ENCODE results near the gene OVOL1.
"Not testable (repeated sequence)": the region's sequence is repeated elsewhere in the genome, so short reads cannot be mapped to it uniquely, and the experiment has no call there.

Gene OVOL1

GRCh38 chr11:65817835-65818680 lies 31.2 kb downstream of the OVOL1 start:
- peak; percentile 98 for DNase-seq

DNA sequence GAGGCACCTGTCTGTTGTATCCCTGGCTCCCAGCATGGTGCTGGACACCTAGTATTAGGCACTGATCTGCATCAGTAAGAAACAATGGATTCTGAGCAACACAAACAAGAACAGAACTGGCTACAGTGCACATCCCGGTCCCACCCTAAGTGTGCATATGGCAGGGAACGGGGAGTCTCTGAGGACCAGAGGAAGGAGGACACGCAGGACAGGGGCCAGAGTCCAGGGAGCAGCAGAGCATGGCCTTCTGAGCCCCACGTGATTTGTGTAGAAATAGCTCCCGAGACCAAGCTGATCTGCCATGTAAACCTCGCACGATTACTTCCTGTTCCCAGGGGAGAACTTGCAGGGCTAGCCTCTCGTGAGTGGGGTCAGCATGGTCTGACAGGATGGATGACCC lies 34.2 kb downstream of the OVOL1 start:
- DNase-seq, result no peak

DNA sequence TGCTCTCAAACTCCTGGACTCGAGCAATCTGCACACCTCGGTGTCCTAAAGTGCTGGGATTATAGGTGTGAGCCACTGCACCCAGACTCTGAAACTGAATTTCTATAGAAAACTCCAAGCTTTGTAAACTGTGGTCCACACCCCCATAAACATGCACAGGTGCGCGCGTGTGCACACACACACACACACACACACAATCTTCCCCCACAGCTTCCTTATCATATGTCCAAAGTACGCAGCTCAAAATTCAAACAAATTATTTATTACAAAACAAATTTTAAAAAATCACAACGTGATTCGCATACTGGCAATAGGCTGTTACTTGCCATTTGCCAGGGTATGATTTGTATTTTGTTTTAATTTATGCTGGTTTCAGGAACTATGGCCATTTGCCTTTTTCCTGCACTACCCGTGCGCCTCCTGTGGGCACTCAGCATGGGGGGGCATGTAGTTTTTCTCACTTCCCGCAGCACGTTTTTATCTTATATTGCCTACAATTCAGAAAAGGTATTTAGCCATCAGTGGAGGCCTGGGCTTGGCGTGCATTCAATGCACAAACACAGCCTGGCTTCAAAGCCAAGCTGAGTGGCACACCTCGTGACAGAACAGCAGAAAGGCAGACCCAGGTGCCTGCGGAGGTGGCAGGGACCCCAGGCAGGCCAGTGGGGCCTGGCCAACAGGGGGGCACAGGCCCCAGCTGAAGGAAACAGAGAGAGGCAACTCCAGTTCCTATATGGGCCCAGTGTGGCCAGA lies 36.1 kb downstream of the OVOL1 start:
- no peak for DNase-seq

- DNase-seq, result no peak
Measured at GRCh38 chr11:65826984-65827735, 40.3 kb downstream of the OVOL1 start.

- no peak for DNase-seq
Measured at GRCh38 chr11:65829459-65829858, 42.6 kb downstream of the OVOL1 start.

GRCh38 chr11:65832231-65832630 lies 45.4 kb downstream of the OVOL1 start:
- not testable (repeated sequence) for DNase-seq

DNA sequence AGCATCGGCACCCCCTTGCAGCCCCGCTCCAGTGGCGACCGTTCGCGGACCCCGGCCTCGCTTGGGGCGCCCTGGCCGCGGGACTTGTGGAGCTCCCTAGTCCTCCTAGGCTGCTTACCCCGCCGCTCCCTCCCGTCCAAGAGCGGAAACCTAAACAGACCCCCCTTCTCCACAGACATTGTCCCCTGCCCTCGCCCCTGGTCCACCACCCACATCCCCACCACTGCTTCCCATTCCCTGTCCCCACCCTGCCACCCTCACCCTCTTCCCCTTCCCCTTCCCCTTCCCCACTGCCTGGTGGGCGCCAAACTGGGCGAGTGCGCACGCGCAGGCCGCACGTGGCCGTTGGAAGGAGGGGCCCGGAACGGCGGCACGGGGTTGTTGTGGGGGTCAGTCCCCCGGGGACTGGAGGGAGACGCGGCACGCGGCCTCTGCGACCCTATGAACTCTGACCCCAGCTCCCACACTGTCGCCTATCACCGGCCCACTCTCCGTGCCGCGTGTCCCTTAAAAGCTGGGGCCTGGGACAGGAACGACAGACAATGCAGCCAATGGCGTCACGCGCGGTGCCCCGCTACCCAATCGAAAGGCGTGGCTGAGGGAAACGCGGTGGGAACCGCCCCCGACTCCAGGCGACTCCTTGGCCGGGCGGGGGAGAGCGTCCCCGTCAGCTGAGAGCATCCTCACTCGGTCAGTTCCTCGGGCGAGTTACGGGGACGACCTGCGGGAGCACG lies 46.6 kb downstream of the OVOL1 start, which contains the start of gene SNX32:
TSS of gene SNX32 (plus strand) at position 667 of the 734 bp plus-strand sequence. CDS start 103 bp downstream, outside the sequence.
- DNase-seq, result peak; percentile 96 to 98

- DNase-seq, result no peak
Measured at GRCh38 chr11:65834202-65834601, 47.3 kb downstream of the OVOL1 start.

GRCh38 chr11:65842144-65842543 lies 55.3 kb downstream of the OVOL1 start:
- DNase-seq, result no peak

GRCh38 chr11:65843811-65844210 lies 56.9 kb downstream of the OVOL1 start:
- DNase-seq, result no peak

DNA sequence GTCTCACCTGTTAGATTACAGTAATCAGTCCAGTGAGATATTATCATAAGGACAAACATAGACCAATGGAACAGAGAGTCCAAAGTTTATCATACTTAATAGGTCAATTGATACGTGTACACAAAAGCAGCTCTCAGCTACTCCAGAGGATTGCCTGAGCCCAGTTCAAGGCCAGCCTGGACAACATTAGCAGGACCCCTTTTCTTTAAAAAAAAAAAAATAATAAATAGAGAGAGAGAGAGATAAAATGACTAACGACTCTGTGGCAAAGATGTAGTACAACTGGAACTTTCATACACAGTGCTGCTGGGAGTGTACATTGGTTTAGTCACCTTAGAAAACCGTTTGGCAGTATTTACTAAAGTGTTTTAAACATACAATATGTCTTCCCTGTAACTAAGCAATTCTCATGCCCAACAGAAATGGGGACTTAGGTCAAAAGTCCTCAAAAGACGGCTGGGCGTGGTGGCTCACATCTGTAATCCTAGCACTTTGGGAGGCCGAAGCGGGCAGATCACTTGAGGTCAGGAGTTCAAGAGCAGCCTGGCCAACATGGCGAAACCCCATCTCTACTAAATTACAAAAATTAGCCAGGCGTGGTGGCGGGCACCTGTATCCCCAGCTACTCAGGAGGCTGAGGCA lies 57.5 kb downstream of the OVOL1 start:
- DNase-seq, result no peak
